MCF 10A (cell line): ENCODE data around the gene SAP30BP. TPM values are rescaled to one million over a fixed set of nuclear protein-coding genes. Genes with fewer than 3 reads are reported as not detected.

Experiments used
- BruUV-seq: library from RNA; stranded (reverse); fragments of 400-500 nt; replicated peaks from 2 replicates; lab custom pipeline; 2021; lab: Mats Ljungman, UMichigan
- CTCF ChIA-PET: fragments of 300-600 bp; sonication (Branson Sonifier 250); formaldehyde crosslinking; extraction: SDS; loops from one replicate; lab custom pipeline; 2021; ENCODE audit warnings: antibody characterized with exemption, inconsistent platforms; lab: Yijun Ruan, JAX
- POLR2A ChIA-PET: fragments of 300-600, 350-650 bp; sonication (Branson Sonifier 250); formaldehyde crosslinking; extraction: SDS; loops from one replicate; lab custom pipeline; 2020; ENCODE audit warnings: antibody characterized with exemption, inconsistent platforms; lab: Yijun Ruan, JAX
- DNase-seq: peaks from one replicate; pipeline ENCODE4 v3.0.0-alpha.2; 2018; ENCODE audit not compliant: unreplicated experiment
- H3K27ac Mint-ChIP-seq: one replicate; pipeline ENCODE4 v1.8.0; 2022; ENCODE audit warnings: mild to moderate bottlenecking, low read depth, mixed read lengths; ENCODE audit not compliant: unreplicated experiment
- H3K27me3 Mint-ChIP-seq: one replicate; pipeline ENCODE4 v1.8.0; 2022; ENCODE audit warnings: mixed read lengths; ENCODE audit not compliant: insufficient read depth, unreplicated experiment
- H3K36me3 Mint-ChIP-seq: one replicate; pipeline ENCODE4 v1.8.0; 2022; ENCODE audit warnings: mild to moderate bottlenecking, moderate library complexity, mixed read lengths; ENCODE audit not compliant: insufficient read depth, unreplicated experiment
- H3K4me1 Mint-ChIP-seq: one replicate; pipeline ENCODE4 v1.8.0; 2022; ENCODE audit warnings: mixed read lengths; ENCODE audit not compliant: insufficient read depth, unreplicated experiment
- H3K4me3 Mint-ChIP-seq: one replicate; pipeline ENCODE4 v1.8.0; 2022; ENCODE audit warnings: mild to moderate bottlenecking, moderate library complexity, mixed read lengths; ENCODE audit not compliant: unreplicated experiment
- H3K9me3 Mint-ChIP-seq: one replicate; pipeline ENCODE4 v1.8.0; 2022; ENCODE audit warnings: mixed read lengths; ENCODE audit not compliant: unreplicated experiment
- CTCF ChIP-seq: fragments of 200-600 bp; IDR thresholded peaks from one replicate; pipeline ENCODE4 v1.8.0; 2022; ENCODE audit warnings: antibody characterized with exemption, mild to moderate bottlenecking; ENCODE audit not compliant: unreplicated experiment
- intact Hi-C: fragments of 100-400 bp; cut with micrococcal nuclease; formaldehyde crosslinking; loops from 2 replicates; pipeline ENCODE4 v1.14.1; 2022
- total RNA-seq: library from RNA; stranded (reverse); gene quantifications from 2 replicates; pipeline ENCODE4 v1.2.3, GENCODE V29; 2022

SAP30BP gene
- total RNA-seq, 1 experiment from 2014 or later = 123 TPM

DNA sequence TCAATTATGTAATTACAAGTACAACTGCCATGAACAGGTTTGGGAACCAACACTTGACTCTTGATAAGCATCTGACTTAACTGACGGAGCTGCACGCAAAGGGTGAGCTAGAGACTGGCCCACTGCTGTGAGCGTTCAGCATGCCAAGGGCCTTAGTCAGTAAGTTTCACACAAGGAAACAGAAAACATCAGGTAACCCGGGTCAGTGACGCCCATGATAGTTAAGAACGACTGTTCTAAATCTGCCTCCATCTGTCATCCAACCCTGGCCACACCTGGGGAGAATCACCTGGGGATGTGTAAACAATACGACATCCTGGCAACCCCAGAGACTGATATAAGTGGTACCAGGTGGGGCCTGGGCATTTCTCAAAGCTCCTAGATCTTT lies 21.6 kb upstream of the SAP30BP start:
- Mint-ChIP-seq H3K4me3 (no peak overlapping the region), H3K27me3 (no peaks in the 10 kb centered on the region), H3K4me1 (peaks cover 5% of the 10 kb centered on the region), H3K9me3 (no peaks in the 10 kb centered on the region), H3K27ac (no peak overlapping the region), H3K36me3 (peaks cover 27% of the 10 kb centered on the region)
- intact Hi-C loops = no loop called here
- DNase-seq = peak; percentile 60
- BruUV-seq = no TSS peak
- ChIA-PET POLR2A (no interaction called here), CTCF (interaction anchor here (0.7 to 9.0 kb wide), 5 partner anchors 9 to 138 kb away, joined by 3 to 75 read pairs (median 3); partner anchors contain the start of gene SMIM5)
- no peak for TF ChIP-seq CTCF

GRCh38 chr17:75645889-75646637 lies 21.1 kb upstream of the SAP30BP start:
- no peak for TF ChIP-seq CTCF
- ChIA-PET POLR2A (no interaction called here), CTCF (interaction anchor here (0.7 to 9.0 kb wide), 7 partner anchors 10 to 137 kb away, joined by 3 to 75 read pairs (median 3); partner anchors contain the start of gene SMIM5)
- Mint-ChIP-seq H3K36me3 (peaks cover 31% of the 10 kb centered on the region), H3K4me3 (no peak overlapping the region), H3K4me1 (peaks cover 5% of the 10 kb centered on the region), H3K9me3 (no peaks in the 10 kb centered on the region), H3K27ac (no peak overlapping the region), H3K27me3 (no peaks in the 10 kb centered on the region)
- DNase-seq = peak; percentile 36
- no TSS peak for BruUV-seq
- intact Hi-C loops = no loop called here

DNA sequence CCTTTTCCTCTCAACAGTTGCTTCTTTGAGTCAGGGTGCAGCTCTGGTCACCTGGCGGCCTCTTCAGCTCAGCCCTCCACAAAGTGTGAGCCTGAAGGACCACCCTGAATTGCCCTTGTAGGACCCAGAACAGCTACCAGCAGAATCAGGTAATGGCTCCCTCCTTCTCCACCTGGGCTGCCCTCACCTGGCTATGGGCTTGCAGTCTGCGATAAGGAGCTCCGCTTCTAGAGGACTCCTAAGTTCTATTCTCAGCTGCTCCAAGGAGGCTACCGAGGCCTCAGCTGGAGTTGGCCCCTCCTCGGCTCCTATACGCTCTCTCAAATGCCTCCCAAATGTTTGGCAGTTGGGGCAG lies 20.5 kb upstream of the SAP30BP start:
- H3K27me3 Mint-ChIP-seq = no peaks in the 10 kb centered on the region
- intact Hi-C loops = no loop called here
- H3K4me1 Mint-ChIP-seq = peaks cover 5% of the 10 kb centered on the region
- no peaks in the 10 kb centered on the region for H3K9me3 Mint-ChIP-seq
- CTCF ChIA-PET = interaction anchor here (0.7 to 9.0 kb wide), 3 partner anchors 12 to 45 kb away, joined by 4 to 75 read pairs (median 4); partner anchors contain the start of gene SMIM5
- no peak for TF ChIP-seq CTCF
- no peak overlapping the region for H3K27ac Mint-ChIP-seq
- peaks cover 35% of the 10 kb centered on the region for H3K36me3 Mint-ChIP-seq
- POLR2A ChIA-PET = no interaction called here
- BruUV-seq = no TSS peak
- DNase-seq = no peak
- H3K4me3 Mint-ChIP-seq = no peak overlapping the region

GRCh38 chr17:75647061-75647460 lies 20.1 kb upstream of the SAP30BP start:
- Mint-ChIP-seq H3K36me3 (peaks cover 39% of the 10 kb centered on the region), H3K27ac (no peak overlapping the region), H3K27me3 (no peaks in the 10 kb centered on the region), H3K4me3 (no peak overlapping the region), H3K9me3 (no peaks in the 10 kb centered on the region), H3K4me1 (peaks cover 5% of the 10 kb centered on the region)
- intact Hi-C loops = no loop called here
- TF ChIP-seq CTCF = no peak
- no peak for DNase-seq
- CTCF ChIA-PET = interaction anchor here (0.7 to 9.0 kb wide), 3 partner anchors 11 to 45 kb away, joined by 4 to 75 read pairs (median 4); partner anchors contain the start of gene SMIM5
- BruUV-seq = no TSS peak
- POLR2A ChIA-PET = no interaction called here
